Measurements from ENCODE around the gene EEA1.
"Not testable (repeated sequence)": the region's sequence is repeated elsewhere in the genome, so short reads cannot be mapped to it uniquely, and the experiment has no call there.

EEA1 gene

DNA sequence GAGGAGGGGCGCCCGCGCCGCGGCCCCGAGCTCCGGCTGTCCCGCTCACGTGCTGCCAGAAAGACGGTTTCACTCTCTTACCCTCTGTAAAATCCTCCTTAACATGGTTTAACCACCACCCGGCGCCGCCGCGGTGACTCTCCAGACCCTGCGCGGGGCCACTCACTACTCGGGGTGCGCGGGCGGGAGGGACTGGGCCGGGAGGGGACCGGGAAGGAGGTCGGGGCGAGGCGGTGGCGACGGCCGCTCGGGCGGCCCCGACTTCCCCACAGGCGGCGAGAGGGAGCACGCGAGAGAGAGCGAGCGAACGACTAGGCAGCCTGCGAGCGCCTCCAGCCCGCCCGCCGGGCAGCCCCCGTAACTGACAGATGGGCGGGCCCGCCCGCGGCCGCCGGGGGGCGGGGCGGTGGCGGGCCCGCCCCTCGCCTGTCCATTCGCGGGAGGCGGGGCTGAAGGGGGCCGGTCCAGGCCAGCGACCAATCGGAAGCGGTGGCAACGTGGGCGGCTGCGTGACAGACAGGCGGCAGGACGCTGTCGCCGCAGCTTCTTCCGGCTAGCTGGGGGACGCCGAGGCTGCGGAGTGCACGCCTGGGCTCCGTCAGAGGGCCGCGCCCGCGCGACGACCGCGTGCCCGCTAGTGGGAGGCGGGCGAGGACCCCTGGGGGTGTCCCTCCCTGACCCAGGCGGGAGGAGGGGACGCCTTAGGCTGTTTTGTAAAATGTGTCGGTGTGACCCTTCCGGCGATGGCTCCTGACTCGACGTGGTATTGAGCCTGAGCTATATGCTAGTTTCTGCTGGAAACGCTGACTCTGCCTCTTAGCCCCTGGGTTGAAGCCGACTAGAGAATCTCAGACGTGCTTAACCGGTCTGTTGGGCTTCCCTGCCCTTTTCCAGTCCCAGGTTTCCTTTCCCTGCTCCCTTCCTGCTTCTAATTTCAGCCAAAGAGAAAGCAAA, at the start of gene EEA1:
Gene EEA1, minus strand, starts transcription at position 334 of the 954 bp plus-strand sequence. Its CDS starts 229 bp downstream, at position 105.
- peak; percentile 97 for DNase-seq

DNA sequence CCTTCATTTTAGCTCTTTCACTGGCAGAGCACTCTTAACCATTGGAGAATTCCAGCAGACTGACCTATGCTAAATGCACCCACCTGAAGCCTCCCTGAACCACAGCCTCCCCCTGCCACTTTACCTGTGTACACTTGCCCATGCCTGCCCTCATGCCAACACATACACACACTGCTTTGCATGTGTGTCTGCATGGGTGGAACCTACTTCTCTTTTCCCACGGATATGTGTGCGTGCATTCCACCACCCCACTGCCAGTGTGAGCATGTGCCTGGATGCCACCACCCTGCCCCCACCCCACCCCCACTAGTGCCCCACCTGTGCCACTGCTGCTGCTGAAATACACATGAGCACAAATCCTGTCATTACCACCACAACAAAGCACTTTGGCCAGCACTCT, 49.5 kb upstream of the EEA1 start:
- no peak for DNase-seq

DNA sequence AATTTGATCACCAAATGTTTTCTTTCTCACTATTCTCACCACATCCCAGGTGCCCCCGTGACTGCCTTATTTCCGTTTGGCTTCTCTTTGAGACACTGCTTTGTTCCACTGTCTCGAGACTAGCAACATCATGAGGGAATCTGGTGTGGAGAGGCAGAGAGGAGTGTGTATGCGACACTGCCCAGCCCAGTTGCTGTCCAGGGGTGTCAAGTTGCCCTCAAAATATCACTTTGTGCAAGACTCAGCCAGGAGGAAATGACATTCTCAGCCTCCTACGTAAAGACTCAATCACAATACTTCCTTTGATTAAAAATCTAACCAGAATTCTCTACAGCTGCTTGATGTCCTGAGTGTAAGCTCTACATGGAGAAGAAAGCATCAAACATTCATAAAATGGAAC, 48.2 kb upstream of the EEA1 start:
- DNase-seq: no peak

DNA sequence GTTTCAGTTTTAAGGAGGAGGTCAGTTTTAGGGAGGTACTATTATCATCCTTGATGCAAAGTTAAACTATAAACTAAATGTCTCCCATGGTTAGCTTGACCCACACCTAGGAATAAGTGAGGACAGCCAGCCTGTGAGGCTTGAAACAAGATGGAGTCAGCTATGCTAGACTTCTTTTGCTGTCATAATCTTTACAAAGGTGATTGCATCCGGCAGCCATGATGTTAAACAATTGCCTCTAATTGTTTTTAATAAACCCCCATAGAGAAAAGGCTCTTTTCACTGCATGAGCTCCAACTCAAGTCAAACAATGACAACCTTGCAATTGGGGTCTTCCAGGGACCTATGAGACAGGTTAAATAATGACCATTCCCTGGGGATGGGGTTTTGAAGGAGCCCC, 45.7 kb upstream of the EEA1 start:
- no peak for DNase-seq

DNA sequence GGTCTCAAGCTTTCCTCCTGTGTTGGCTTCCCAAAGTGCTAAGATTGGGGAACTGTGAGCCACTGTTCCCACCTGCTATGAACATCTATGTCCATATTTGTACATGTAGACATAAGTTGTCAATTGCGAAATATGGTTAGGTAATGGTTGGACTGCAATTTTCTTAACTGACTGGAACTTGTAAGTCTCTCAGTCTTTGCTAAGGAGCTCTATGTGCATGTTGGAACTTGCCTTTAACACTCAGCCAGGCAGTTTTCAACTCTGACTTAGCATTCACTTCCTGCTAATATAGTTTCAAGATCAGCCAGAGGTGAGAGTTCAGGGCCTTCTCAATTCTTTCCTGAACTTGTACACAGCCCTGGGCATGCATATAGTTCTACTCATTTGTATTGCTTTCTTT, 44.5 kb upstream of the EEA1 start:
- peak; percentile 76 for DNase-seq

DNA sequence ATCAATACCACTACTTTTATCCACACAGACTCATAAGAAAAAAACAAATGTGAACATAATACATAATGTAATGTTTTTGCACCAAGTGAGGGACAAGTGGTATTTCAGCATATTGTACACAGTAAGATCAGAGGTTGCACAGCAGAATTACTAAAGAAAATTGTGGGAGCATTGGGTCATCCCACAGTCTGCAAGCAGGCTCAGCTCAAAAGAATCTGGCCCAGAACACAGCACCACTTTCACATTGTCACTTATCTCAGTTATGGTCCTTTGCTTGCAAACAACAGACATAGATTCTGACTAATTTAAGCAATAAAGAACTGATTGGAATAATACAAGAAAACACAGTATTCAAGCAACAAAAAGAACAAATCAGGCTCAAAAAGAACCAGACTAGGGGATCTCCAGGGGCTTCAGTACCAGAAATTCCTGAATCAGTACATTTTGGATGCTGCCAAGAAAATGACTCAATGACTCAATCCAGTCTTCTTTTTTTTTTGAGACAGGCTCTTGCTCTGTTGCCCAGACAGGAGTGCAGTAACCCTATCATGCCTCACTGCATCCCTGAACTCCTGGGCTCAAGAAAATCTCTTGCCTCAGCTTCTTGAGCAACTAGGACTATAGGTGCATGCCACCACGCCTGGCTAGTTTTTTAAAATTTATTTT, 42.9 kb upstream of the EEA1 start:
- DNase-seq: peak; percentile 73

DNA sequence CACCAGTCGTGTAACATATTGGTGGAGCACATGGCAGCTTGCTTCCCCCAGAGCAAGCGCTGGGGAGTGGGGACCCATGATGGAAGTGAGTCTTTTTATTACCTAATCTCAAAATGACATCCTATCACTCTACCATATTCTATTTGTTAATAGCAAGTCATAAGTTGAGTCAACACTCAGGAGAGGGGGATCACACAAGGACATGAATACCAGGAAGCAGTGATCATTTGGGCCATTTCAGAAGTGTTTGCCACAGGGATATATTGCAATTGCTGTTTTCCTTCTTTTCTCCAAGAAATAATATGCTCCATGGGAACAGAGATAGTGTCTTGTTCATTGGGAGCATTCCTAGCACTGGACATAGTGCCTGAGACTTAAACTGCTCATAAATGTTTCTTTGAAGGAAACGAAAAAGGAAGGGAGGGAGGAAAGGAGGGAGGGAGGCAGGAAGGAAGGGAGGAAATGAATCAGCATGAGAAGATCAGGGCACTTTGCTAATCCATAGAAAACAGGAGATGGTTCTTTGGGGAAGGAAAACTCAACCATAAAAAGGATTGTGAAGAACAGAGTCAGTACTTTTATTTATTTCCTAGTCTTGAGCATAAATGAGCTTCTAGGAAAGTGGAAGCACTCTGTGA, 39.2 kb upstream of the EEA1 start:
- no peak for DNase-seq

DNA sequence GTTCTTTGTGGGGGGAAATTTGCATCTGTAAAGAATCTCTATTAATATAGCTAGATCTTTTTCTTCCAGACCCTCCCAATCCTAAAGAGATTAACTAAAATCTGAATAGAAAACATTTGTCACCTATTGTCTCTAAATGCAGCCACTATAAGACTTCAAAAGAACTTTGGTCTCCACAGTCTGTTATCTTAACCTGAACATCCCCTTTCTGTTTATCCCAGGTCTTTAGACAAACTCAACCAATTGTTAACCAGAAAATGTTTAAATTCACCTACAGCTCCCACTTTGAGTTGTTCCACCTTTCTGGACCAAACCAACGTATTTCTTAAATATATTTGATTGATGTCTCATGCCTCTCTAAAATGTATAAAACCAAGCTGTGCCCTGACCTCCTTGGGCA, 35.3 kb upstream of the EEA1 start:
- not testable (repeated sequence) for DNase-seq

DNA sequence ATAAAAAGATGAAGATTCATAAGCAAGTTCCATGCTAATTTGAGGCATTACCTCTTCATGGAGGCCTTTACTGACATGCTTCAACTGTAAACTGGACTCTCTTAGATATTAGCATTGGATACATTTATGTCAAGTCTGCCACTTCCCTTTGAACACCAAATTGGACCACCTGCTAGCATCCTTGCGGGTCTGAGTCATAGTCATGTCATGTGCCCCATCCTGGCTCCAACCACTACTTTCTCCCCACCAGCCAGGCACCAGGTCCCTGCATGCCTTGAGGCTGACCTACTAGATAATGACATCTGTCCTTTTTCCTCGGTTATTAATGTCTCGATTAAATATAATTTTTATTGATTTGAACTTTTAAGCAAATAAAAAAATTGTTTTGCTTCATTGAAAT, 32.9 kb upstream of the EEA1 start:
- DNase-seq: peak; percentile 20

DNA sequence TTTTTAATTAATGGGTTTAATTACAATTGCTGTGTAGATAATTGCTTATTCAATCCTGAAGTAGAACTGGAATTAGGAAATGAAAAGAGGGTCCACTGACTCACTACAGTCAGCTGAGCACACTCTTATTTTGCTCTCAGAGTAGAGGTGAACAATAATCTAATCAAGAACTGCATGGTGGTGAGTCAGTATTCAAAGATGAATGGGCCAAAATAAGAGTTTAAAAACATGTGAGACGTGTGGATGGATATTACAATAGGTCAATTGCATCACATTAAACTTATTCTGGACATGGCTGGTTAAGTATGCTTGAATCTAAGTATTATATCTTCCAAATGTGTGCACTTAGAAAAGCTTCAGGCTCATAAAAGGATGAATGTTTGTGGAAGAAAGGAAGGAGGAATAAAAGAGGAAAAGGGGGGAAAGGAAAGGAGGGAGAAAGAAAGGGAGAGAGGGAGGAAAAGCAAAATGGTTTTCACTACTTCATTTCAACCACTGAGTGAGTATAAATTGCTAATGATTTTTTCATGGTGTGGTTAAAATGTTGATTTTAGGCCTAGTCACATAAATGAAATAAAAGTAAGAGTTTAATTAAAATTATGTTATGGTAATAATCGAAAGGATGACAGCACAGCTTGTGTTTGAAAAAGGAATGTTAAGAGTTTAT, 27.0 kb upstream of the EEA1 start:
- DNase-seq: peak; percentile 55

DNA sequence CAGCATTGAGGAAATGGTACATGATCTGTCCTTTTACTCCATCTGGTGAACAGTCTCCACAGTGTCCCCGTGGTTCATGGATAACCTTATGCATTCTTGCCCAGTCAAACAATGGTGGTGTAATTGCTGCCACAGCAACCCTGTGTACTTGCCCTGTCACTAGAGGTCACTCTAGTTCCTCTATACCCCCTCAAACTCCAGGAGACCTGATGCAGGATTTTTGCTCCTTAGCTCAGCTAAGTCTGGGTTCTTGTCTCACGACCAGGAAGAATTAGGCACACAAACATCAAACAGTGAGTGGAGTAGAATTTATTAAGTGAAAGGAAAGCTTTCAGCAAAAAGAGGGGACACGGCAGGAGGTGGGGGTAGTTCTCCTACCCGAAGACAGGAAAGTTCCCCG, 24.7 kb upstream of the EEA1 start:
- no peak for DNase-seq

DNA sequence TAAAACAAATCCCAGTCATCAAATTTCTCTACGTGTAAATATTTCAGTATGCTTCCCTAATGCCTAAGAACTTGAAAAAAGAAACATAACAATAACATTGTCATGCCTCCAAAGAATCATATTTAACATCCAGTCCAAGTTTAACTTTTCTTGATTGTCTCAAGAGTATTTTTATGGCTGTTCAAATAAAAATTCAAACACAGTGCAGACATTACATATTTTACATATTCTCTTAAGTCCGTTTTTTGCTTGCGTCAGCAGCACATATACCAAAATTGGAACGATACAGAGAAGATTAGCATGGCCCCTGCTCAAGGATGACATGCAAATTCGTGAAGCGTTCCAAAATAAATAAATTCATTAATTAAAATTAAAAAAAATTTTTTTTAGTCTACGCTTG, 23.3 kb upstream of the EEA1 start:
- DNase-seq: no peak

DNA sequence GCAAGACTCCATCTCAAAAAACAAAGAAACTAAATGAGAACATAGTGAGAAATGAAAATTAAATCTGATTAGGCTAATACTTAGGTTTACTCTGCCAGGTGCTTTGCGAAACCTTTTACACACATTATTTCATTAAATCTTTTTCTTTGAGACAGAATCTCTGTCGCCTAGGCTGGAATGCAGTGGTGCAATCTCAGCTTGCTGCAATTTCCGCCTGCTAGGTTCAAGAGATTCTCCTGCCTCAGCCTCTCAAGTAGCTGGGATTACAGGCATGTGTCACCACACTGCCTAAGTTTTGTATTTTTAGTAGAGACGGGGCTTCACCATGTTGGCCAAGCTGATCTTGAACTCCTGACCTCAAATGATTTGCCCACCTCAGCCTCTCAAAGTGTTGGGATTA, 21.9 kb upstream of the EEA1 start:
- no peak for DNase-seq

DNA sequence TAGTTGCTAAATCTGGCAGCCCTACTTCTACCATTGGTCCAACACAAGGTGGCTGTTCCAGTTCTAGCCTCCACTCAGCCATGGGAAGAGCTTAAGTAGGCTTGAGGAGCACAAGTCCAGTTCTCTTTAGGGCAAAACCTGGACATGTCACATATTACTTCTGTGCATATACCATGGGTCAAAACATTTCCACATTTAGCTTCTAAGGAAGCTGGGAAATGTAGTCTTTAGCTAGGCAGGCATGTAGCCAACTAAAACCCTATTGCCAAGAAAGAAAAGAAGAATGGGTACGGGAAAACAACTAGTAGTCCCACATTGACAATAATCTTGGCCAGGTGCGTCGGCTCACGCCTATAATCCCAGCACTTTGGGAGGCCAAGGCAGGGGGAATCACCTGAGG, 20.9 kb upstream of the EEA1 start:
- no peak for DNase-seq

DNA sequence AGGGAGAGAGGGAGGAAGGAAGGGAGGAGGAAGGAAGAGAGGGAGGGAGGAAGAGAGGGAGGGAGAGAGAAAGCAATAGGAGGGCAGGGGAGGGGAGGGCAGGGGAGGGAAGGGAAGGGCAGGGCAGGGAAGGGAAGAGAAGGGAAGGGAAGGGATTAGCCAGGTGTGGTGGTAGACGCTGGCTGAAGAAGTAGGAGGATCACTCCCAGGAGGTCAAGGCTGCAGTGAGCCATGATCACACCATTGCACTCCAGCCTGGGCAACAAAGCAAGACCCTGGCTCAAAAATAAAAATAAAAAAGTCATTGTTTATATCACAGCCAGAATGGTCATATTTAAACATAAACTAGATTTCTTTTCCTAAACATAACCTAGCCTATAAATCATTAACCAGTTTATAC, 20.4 kb upstream of the EEA1 start:
- DNase-seq: no peak

DNA sequence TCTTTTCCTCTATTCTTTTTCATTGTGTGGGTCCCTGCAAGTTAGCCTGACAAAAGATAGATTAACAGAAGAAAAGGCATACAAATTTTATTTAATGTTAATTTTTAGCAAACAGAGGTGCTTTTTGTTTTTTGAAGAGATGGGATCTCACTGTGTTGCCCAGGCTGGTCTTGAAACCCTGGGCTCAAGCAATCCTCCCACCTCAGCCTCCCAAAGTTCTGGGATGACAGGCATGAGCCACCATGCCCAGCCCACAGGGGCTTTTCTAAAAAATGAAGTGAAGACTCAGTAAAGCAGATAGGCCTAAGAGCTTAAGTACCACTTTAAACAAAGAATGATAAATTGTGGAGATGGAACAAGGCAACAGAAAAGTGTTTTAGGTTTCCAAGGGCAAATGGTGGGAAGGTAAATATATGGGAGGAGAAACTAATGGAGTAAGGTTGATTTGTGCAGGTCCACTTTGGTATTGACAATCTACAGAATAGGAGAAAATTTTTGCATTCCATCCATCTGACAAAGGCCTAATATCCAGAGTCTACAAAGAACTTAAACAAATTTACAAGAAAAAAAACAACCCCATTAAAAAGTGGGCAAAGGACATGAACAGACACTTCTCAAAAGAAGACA, 18.6 kb upstream of the EEA1 start:
- DNase-seq: no peak

DNA sequence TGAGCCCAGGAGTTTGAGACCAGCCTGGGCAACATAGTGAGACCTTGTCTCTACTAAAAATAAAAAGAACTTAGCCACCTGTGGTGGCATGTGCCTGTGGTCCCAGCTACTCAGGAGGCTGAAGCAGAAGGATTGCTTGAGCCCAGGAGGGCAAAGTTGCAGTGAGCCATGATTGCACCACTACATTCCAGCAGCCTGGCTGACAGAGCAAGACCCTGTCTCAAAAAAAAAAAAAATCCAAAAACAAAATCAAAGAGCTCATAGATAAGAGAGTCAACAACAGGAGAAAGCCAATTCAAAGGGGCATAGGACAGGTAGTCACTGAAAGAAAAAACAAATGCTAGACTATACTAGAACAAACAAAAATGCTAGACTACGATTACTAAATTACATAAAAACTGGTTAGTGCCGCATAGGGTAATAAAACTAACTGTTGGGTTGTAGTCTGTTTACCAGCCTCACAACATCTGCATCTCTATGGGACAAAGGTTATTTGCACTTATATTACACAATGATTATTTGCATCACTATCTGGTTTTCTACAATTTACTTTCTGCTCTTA, 16.6 kb upstream of the EEA1 start:
- DNase-seq: no peak

DNA sequence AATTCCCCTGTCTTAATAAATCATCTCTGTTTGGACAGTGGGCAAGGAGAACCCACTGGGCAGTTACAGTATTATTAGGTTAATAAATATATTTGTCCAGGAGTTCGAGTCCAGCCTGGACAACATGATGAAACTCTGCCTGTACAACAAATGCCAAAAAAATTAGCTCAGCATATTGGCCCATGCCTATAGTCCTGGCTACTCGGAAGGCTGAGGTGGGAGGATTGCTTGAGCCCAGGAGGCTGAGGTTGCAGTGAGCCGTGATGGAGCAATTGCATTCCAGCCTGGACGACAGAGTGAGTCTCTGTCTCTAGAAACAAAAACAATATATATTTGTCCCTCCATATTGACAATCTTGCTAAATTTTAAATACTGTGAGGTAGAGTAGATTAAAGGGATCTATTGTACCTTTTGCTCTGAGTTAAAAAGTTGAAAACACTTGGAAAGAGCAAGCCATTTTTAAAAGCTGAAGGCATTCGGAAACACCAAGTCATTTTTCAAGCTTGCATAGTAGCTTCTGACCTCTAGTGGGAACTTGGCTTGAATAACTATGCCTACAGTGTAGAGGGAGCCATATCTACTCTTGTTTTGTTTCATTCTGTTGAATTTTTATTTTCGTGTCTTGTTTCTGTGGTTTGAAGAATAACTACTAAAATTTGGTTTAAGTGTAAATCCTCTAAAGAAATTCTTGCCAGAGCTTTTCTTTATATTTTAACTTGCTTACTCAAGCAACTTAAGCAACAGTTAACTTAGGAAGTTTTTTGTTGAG, 14.6 kb upstream of the EEA1 start:
- no peak for DNase-seq

DNA sequence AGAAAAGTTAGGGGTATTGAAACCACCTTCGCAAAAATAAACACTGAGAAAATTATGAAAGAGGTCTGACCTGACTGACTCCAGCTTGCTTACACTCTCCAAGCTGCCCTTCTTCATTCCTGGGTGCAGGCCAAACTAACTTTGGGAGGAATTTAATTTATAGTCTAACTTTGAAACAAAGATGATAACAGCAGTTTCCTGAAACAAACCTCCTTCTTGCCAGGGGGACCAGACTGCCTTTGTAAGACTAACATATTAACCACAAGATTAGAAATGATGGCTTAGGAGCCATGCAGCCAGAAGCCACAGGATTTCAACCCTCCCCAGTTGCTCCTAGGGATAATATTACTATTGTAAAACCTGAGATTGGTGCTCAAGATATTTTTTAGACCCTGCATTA, 13.8 kb upstream of the EEA1 start:
- peak; percentile 82 for DNase-seq

DNA sequence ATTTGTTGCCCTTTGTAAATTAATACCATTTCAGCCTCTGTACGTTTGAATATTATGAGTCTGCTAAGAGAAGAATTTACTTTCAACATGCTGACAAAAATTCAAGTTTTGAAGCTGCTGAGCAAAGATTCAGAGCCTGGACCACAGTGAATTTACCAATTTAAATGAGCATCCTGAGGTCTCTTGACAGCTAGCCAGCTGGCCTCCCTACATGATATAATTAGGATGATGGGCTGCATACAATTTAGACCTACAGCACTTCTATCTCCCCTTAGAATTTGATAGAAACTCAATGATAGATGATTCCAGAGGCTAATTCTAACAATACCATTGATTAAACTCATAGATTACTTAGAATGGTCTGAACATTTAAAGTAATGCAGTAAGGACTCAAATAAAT, 10.0 kb upstream of the EEA1 start:
- DNase-seq: no peak

DNA sequence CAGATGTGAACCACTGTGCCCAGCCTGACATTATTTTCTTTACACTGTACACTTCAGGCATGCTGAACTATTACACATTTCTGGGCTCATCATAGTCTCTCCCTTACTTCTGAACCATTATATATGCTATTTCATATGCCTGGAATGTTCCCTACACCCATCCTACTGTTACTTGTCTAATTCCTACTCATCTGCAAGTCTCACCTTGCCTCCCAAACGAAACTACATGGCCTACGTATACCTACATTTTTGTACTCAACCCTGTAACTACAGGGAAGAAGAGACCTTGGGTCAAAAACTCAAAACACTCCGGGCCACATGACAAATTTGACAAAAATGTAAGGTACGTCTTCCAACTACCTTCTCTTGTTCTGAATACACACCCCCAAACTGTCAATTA, 9.5 kb upstream of the EEA1 start:
- no peak for DNase-seq

DNA sequence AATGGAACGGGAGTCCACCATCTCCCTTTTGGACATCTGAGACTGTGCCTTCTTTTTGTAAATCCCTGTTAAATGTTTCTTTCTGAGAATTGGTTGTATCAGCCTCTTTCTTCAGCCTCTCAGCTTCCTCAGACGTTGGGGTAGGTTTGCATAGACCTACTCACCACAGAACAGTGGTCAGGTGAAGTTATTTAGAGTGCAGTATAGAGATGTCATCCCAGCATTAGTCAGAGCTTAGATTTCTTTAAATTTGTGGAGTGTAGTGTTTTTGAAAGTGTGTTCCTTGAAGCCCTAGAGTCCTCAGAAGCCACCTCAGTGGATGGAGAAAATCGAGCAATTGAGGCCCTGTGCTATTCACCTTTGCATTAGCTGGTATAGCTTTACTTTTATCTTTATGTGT, 8.9 kb upstream of the EEA1 start:
- no peak for DNase-seq

Measured in fibroblast of skin of right biceps (primary cell).